Esophagus muscularis mucosa (tissue), 3 donors: ENCODE data around the gene APMAP.

Experiments
- CTCF ChIP-seq, 3 experiments: fragments of 200-600 bp in 2 of 3; fragments of 450-650 bp in 1 of 3; sonication (generic) in 2 of 3; IDR thresholded peaks; one replicate each; pipeline ENCODE4 v1.5.1; 2017 to 2019; ENCODE audit warnings: antibody characterized with exemption in 3 of 3, mild to moderate bottlenecking in 2 of 3, moderate library complexity in 1 of 3
- POLR2A ChIP-seq: fragments of 450-650 bp; IDR thresholded peaks from one replicate; pipeline ENCODE4 v1.6.1; 2017; ENCODE audit warnings: antibody characterized with exemption, moderate library complexity, mild to moderate bottlenecking, low read depth

DNA sequence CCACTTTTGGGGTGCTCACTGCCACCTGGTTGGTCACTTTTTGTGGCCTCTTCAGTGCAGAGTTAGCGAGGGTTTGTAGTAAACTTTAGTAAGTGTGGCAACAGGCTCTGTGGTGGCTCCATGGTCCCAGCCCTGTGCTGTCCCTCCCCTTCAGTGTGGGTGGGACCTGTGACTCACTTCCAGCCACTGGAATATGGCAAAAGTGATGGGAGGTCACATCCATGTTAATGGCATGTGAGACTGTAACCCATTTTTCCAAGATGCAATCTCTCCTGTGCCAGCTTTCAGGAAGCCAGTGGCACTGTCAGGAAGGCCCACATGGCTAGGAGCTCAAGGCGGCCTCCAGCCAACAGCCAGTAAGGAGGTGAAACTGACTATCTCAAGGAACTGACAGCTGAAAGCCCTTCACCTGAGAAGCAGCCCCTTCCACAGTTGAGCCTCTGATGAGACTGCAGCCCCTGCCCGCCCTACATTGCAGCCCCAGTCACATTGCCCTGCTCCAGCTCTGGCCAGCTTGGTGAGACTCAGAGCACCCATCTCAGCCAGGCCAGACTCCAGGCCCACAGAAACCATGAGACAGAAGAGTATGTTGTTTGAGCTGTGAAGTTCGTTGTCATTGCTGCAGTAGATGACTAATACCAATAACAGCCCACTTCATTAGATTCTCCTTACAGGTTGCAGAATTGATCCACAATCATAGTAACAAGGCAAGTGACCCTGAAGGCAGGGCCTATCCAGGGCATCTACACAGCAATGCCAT is 56.6 kb downstream of the APMAP start:
- TF ChIP-seq CTCF (IDR thresholded peaks at IDR 0.05) = no peak
- TF ChIP-seq POLR2A = no peak
